Activated gamma-delta T cell treated with anti-CD3 and anti-CD28 coated beads, Interleukin-2, amount 50 U/mL, for 16 hours (primary cell): ENCODE data around the gene RNF11.

ENCODE experiments used
- DNase-seq: peaks from one replicate; pipeline ENCODE4 v3.0.0-alpha.2; 2020; ENCODE audit warnings: low read depth

RNF11 gene

GRCh38 chr1:51297401-51298321, 61.6 kb downstream of the RNF11 start:
- DNase-seq = no peak

DNA sequence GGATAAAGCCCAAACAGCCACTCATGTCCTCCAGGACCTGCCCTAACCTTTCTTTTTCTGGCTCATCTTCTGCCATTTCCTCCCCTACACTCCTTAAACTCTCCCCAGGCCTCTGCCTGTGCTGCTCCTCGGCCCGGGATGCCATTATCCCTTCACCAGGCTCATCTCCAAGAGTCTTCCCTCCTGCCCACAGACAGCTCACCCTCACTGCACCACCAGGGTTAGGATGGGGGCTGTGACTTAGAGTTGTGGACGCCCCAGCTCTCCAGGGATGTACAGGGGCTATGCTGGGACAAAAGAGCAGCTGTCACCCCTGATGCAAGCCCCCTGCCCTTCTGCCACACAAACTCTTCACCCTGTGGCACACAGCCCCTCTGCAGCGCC, 62.2 kb downstream of the RNF11 start:
- no peak for DNase-seq

- DNase-seq = no peak
Measured at GRCh38 chr1:51299185-51299885, 63.3 kb downstream of the RNF11 start.

DNA sequence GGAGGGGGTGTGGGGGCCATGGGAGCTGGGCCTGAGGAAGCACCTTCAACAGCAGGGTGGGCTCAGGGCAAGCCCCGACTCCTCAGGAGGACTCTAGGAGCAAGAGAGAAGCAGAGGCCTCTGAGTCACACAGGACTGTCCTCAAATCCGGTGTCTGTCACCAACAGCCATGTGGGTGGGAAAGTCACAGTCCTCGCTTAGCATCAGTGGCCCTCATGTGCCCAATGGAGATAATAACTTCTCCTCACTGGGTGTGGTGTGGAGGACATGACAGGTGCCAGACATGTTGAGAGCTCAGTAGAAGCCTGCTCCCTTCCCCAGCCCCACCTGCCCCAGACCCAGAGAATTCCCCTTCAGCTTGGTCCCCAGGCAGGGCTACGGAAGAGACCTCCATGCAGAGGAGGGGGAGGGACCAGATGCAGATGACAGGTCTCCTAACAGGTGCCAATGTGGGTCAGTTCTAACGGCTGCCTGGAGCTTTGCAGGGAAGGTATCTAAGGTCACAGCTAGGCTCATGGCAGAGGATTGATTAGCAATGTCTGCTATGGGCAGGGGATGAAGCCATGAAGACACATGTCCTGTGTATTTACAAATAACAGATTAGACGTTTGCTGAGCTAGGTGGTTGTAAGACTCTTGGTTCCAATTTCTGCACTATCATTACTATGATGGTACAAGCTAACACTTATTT, 64.1 kb downstream of the RNF11 start:
- DNase-seq = no peak

- no peak for DNase-seq
Measured at GRCh38 chr1:51301152-51301843, 65.2 kb downstream of the RNF11 start.

DNA sequence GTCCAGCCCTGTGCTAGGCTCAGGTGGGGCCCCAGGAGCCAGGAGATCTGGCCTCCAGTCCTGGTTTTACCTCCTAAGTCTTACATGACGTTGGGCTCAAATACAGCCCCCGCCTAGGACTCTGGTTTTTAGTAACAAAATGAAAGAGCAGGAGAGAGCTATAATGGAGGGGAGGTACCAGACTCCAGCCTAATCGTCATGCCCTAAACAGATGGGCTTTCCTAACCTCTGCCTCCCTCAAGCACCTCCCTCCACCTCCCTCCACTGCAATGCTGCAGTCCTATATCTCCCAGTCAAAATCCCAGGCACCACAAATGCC, 65.7 kb downstream of the RNF11 start:
- DNase-seq = no peak

DNA sequence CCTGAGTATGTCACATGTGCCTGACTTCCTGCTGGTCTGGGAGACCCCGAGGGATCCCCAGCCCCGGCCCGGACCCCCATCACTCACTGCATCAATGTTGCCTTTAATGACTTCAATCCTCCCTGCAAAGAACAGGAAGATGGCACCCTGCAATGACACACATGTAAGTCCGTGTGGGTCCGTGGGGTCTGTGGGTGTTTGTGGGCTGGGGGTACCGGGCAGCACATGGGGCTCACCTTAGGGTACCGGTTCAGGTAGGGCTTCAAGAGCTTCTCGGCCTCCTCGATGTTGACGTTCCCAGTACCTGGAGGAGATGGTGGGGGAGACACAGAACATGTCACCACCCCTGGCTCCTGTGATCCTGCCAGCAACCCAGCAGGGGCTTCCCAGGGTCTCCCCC, 66.2 kb downstream of the RNF11 start:
- no peak for DNase-seq

- DNase-seq = no peak
Measured at GRCh38 chr1:51302746-51303145, 66.7 kb downstream of the RNF11 start.

- DNase-seq = no peak
Measured at GRCh38 chr1:51303315-51303714, 67.2 kb downstream of the RNF11 start.

- no peak for DNase-seq
Measured at GRCh38 chr1:51303751-51304251, 67.7 kb downstream of the RNF11 start.

DNA sequence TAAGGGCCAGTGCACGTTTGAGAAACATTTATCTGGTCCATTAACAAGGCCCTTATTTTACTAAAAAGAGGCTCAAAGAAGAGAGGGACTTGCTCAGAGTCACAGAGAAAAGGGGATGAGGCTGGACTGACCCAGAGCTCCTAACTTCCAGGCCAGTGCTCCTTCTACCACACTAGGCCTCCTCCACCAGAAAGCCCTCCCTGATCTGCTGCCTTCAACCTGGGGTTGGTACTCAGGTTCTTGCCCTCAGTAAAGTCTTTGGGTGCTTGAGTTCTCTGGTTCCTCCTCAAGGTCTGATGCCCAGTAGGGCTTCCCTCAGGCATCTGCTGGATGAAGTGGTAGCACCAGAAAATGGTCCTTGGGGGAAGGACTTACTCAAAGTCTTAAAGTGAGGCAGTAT, 68.3 kb downstream of the RNF11 start:
- no peak for DNase-seq

- no peak for DNase-seq
Measured at GRCh38 chr1:51305371-51305823, 69.3 kb downstream of the RNF11 start.

GRCh38 chr1:51306950-51307349, 70.9 kb downstream of the RNF11 start:
- DNase-seq = no peak

DNA sequence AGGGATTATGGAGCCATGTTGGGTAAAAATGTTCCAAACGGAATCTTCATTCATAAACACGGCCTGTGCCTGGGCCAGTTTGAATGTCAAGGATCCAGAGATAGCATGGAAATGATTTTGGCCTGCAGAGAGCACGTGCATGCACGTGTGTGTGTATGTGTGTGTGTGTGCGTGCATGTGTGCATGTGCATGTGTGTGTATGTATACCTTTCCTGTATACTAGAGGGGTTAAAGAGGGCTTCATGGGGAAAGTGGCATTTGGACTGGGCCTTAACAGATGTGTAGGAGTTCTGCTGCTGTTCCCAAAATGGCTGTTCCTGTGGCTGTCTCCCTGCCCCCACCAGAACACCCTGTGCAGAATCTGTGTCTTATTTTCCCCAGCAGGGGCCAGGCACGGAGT, 72.6 kb downstream of the RNF11 start:
- no peak for DNase-seq

DNA sequence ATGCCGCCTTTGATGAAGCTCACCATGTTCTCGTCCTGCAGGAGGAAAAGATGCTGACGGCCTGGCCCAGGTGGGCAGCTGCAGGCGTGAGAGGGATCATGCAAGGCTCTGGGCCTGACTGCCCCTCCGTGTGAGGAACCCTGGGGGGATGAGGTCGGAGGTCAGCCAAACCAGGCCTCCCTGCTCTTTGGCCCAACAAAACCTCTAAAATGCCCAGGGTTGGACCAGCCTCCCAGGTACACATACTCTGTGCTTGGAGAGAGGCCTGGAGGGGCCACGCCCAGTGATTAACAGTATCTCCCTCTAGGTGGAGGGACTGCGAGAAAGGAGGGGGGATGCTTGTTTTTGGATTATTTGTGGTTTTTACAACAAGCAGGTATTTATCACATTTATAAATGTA, 73.2 kb downstream of the RNF11 start:
- DNase-seq = no peak

DNA sequence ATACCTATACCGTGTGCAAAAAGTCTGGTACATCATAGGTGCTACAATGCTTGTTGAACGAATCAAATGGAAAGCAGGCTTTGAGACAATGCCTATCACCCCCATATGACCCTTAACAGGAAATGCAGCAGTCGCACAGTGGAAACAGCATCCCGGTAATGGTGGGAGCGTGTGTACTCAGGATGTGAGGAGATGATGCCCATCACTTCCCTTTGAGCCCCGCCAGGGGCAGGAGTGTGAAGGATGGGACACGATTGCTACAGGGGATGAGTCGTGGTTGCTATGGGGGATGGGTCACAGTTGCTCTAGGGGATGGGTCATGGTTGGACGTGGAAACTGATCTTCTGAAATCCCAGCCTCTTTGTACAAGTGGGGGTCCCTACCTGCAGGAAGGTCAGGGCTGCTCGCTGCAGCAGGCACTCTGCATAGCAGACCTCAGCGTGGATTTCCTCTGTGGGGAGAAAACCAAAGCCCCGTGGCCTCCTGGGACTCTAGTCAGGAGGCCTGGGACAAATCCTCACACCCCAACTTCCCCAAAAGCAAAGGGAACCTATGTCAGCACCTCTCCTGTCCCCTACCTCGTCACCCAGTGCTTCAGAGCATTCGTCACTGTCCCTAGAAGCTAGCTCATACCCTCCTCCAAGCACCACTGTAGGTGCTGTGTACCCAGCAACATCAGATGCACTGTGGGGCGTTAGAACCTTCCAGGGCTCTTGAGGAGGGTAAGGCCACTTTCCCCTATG, 75.0 kb downstream of the RNF11 start:
- DNase-seq = no peak

DNA sequence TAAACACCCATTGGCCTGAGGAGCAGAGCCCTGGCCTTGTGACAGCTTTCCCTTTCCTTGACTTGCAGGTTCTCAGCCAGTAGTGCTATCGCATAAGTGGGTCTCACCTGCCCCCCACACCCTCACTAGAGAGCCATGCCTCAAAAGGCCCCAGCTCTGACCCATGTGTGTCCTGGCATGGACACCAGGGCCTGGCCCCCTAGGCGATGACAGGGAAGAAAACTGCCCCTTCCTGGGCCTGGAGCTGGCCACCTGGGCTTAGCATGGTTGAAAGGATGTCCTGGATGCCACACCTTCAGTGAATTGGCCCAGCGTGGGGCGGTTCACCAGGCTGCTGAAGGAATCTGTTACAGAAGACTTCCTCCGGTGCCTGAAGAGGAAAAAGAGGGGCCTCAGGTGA, 75.8 kb downstream of the RNF11 start:
- DNase-seq = no peak

- DNase-seq = no peak
Measured at GRCh38 chr1:51312718-51313117, 76.6 kb downstream of the RNF11 start.

- no peak for DNase-seq
Measured at GRCh38 chr1:51313268-51313852, 77.3 kb downstream of the RNF11 start.

GRCh38 chr1:51313961-51314777, 78.1 kb downstream of the RNF11 start:
- no peak for DNase-seq
